HepG2 (cell line): ENCODE measurements around the gene TTYH1. TPM values are rescaled to one million over a fixed set of nuclear protein-coding genes. Genes with fewer than 3 reads are reported as not detected.

Experiments
- CHD2 ChIP-seq: IDR thresholded peaks from 2 replicates; pipeline ENCODE4 v1.6.1; 2011; ENCODE audit warnings: low read depth, low read length, improper control_type of control experiment
- GTF3A ChIP-seq: sonication (generic); formaldehyde crosslinking; conservative IDR thresholded peaks from 2 replicates; pipeline ENCODE4 v1.4.0; 2020; ENCODE audit warnings: mild to moderate bottlenecking, missing genetic modification reagents
- HMG20A ChIP-seq: IDR thresholded peaks from 2 replicates; pipeline ENCODE4 v1.6.1; 2016; ENCODE audit warnings: borderline replicate concordance
- KDM2A ChIP-seq: sonication (generic); formaldehyde crosslinking; IDR thresholded peaks from 2 replicates; pipeline ENCODE4 v1.4.0; 2020; ENCODE audit warnings: low read depth, missing genetic modification reagents, borderline replicate concordance
- NRL ChIP-seq: sonication (generic); formaldehyde crosslinking; IDR thresholded peaks from 2 replicates; pipeline ENCODE4 v1.5.0; 2020; ENCODE audit warnings: missing genetic modification reagents, mild to moderate bottlenecking, moderate library complexity, borderline replicate concordance
- RAD51 ChIP-seq: fragments of 450-650 bp; IDR thresholded peaks from 2 replicates; pipeline ENCODE4 v1.6.1; 2016; ENCODE audit warnings: borderline replicate concordance
- RBM22 ChIP-seq: fragments of 200-400 bp; formaldehyde crosslinking; optimal IDR thresholded peaks from 2 replicates; pipeline ENCODE3; 2017; ENCODE audit warnings: mild to moderate bottlenecking, low read length, moderate library complexity
- YEATS4 ChIP-seq: sonication (generic); formaldehyde crosslinking; IDR thresholded peaks from 2 replicates; pipeline ENCODE4 v1.4.0; 2020; ENCODE audit warnings: missing genetic modification reagents, borderline replicate concordance
- ZFP37 ChIP-seq: sonication (generic); formaldehyde crosslinking; IDR thresholded peaks from 2 replicates; pipeline ENCODE4 v1.4.0; 2020; ENCODE audit warnings: missing genetic modification reagents, borderline replicate concordance
- ZNF251 ChIP-seq: sonication (generic); formaldehyde crosslinking; IDR thresholded peaks from 2 replicates; pipeline ENCODE4 v1.9.0; 2021; ENCODE audit warnings: mild to moderate bottlenecking, missing genetic modification reagents
- ZNF30 ChIP-seq: sonication (generic); formaldehyde crosslinking; IDR thresholded peaks from 2 replicates; pipeline ENCODE4 v1.5.0; 2020; ENCODE audit warnings: mild to moderate bottlenecking, missing genetic modification reagents
- ZSCAN25 ChIP-seq: sonication (generic); formaldehyde crosslinking; IDR thresholded peaks from 2 replicates; pipeline ENCODE4 v1.8.0; 2022; ENCODE audit warnings: mild to moderate bottlenecking, missing genetic modification reagents
- polyA plus RNA-seq, 8 experiments: library from polyadenylated mRNA; depleted of rRNA in 3 of 8; stranded (reverse) in 7 of 8; unstranded in 1 of 8; fragments of >200 nt; fragmentation: Illumina TruSeq in 4 of 8; extraction: Trizol in 4 of 8; gene quantifications; 2 replicates each; pipeline versions ENCODE4 v1.2.1 to v1.2.3, GENCODE V29; 2011 to 2016; ENCODE audit warnings: low read depth in 4 of 8, missing spikeins in 1 of 8, mixed read lengths in 1 of 8; ENCODE audit not compliant: insufficient read depth in 1 of 8
- total RNA-seq, 5 experiments: library from RNA; depleted of rRNA; stranded (reverse); fragments of >200 nt; fragmentation: Illumina TruSeq; extraction: Trizol; gene quantifications; 2 replicates each; pipeline ENCODE4 v1.2.3, GENCODE V29; 2016; ENCODE audit warnings: low read depth in 1 of 5
- TF ChIP-seq, protein P1 (sequence below): sonication (generic); formaldehyde crosslinking; IDR thresholded peaks from 2 replicates; pipeline ENCODE4 v1.4.0; 2020; ENCODE audit warnings: missing genetic modification reagents
- TF ChIP-seq, protein P2 (sequence below): sonication (generic); formaldehyde crosslinking; IDR thresholded peaks from 2 replicates; pipeline ENCODE4 v1.5.0; 2020; ENCODE audit warnings: mild to moderate bottlenecking, missing genetic modification reagents
- TF ChIP-seq, protein P3 (sequence below): IDR thresholded peaks from 2 replicates; pipeline ENCODE4 v1.6.1; 2016
- TF ChIP-seq, protein P4 (sequence below): sonication (generic); formaldehyde crosslinking; IDR thresholded peaks from one replicate; pipeline ENCODE4 v1.5.1; 2020; ENCODE audit warnings: mild to moderate bottlenecking, missing genetic modification reagents; ENCODE audit errors: not compliant biosample characterization
- TF ChIP-seq, protein P5 (sequence below): sonication (generic); formaldehyde crosslinking; IDR thresholded peaks from 2 replicates; pipeline ENCODE4 v1.4.0; 2020; ENCODE audit warnings: mild to moderate bottlenecking, missing genetic modification reagents

The TTYH1 gene
- total and polyA plus RNA-seq, 2 of the 13 experiments (the other 11 are each of a cell fraction or from before 2014, with no cell fraction given), result 6.9 to 19.9 TPM

DNA sequence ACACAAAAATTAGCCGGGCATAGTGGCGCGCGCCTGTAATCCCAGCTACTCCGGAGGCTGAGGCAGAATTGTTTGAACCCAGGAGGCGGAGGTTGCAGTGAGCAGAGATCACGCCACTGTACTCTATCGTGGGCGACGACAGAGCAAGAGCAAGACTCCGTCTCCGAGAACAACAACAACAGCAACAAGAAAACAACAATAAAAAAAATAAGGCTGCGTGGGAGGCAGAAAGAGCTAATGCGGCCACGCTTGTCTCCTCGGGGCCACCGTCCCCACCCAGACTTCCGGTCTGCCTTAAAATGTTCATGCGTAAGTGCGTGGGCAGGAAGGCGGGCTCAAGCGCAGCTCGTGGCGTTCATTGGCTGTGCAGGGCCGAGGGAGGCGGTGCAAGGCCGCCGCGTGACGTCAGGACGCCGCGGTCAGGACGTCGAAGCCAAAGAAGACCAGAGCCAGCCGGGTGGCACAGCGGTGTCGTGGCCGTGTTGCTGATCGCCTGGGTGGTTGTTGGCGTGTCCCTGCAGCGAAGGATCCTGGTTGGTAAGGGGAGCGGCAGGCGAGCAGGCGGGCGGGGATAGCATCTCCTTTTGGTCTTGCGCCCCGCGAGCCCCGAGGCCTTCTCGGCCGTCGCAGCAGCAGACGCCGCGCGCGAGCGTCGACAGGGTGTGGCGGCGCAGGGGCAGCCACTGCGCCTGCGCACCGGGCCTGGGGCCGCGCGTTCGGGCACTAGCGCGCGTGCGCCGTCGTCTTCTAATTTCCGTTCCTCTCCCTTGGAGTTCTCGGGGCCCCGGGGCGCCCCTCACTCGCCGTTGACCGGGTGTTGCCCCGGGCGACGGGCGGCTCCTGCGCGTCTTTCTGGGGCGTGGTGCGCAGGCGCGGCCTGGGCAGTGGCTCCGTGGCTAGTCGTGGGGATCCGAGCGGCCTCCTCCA, 33.8 kb downstream of the TTYH1 start, which contains the start of gene LENG8 (continued):
- TF ChIP-seq, protein P1, sequence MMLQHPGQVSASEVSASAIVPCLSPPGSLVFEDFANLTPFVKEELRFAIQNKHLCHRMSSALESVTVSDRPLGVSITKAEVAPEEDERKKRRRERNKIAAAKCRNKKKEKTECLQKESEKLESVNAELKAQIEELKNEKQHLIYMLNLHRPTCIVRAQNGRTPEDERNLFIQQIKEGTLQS (CRISPR knock-in tag), result peak; percentile 58
- TF ChIP-seq ZNF30 (CRISPR knock-in tag) (no peak), ZFP37 (no peak), ZSCAN25 (CRISPR knock-in tag) (peak; percentile 68; the same call in 1 of the 2 replicates), GTF3A (CRISPR knock-in tag) (no peak), CHD2 (no peak; the same call in 1 of the 2 replicates), KDM2A (CRISPR knock-in tag) (peak; percentile 84), YEATS4 (CRISPR knock-in tag) (peak; percentile 92), ZNF251 (no peak), RBM22 (no peak), NRL (CRISPR knock-in tag) (peak; percentile 75), HMG20A (CRISPR knock-in tag) (no peak), RAD51 (no peak)
- TF ChIP-seq, protein P2, sequence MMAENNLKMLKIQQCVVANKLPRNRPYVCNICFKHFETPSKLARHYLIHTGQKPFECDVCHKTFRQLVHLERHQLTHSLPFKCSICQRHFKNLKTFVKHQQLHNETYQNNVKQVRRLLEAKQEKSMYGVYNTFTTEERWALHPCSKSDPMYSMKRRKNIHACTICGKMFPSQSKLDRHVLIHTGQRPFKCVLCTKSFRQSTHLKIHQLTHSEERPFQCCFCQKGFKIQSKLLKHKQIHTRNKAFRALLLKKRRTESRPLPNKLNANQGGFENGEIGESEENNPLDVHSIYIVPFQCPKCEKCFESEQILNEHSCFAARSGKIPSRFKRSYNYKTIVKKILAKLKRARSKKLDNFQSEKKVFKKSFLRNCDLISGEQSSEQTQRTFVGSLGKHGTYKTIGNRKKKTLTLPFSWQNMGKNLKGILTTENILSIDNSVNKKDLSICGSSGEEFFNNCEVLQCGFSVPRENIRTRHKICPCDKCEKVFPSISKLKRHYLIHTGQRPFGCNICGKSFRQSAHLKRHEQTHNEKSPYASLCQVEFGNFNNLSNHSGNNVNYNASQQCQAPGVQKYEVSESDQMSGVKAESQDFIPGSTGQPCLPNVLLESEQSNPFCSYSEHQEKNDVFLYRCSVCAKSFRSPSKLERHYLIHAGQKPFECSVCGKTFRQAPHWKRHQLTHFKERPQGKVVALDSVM (CRISPR knock-in tag), result peak; percentile 52; the same call in 1 of the 2 replicates
- TF ChIP-seq, protein P3, sequence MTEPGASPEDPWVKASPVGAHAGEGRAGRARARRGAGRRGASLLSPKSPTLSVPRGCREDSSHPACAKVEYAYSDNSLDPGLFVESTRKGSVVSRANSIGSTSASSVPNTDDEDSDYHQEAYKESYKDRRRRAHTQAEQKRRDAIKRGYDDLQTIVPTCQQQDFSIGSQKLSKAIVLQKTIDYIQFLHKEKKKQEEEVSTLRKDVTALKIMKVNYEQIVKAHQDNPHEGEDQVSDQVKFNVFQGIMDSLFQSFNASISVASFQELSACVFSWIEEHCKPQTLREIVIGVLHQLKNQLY (CRISPR knock-in tag), result 0 out of 2 replicates have a peak, but pooled peaks have one; percentile 9
- TF ChIP-seq, protein P4, sequence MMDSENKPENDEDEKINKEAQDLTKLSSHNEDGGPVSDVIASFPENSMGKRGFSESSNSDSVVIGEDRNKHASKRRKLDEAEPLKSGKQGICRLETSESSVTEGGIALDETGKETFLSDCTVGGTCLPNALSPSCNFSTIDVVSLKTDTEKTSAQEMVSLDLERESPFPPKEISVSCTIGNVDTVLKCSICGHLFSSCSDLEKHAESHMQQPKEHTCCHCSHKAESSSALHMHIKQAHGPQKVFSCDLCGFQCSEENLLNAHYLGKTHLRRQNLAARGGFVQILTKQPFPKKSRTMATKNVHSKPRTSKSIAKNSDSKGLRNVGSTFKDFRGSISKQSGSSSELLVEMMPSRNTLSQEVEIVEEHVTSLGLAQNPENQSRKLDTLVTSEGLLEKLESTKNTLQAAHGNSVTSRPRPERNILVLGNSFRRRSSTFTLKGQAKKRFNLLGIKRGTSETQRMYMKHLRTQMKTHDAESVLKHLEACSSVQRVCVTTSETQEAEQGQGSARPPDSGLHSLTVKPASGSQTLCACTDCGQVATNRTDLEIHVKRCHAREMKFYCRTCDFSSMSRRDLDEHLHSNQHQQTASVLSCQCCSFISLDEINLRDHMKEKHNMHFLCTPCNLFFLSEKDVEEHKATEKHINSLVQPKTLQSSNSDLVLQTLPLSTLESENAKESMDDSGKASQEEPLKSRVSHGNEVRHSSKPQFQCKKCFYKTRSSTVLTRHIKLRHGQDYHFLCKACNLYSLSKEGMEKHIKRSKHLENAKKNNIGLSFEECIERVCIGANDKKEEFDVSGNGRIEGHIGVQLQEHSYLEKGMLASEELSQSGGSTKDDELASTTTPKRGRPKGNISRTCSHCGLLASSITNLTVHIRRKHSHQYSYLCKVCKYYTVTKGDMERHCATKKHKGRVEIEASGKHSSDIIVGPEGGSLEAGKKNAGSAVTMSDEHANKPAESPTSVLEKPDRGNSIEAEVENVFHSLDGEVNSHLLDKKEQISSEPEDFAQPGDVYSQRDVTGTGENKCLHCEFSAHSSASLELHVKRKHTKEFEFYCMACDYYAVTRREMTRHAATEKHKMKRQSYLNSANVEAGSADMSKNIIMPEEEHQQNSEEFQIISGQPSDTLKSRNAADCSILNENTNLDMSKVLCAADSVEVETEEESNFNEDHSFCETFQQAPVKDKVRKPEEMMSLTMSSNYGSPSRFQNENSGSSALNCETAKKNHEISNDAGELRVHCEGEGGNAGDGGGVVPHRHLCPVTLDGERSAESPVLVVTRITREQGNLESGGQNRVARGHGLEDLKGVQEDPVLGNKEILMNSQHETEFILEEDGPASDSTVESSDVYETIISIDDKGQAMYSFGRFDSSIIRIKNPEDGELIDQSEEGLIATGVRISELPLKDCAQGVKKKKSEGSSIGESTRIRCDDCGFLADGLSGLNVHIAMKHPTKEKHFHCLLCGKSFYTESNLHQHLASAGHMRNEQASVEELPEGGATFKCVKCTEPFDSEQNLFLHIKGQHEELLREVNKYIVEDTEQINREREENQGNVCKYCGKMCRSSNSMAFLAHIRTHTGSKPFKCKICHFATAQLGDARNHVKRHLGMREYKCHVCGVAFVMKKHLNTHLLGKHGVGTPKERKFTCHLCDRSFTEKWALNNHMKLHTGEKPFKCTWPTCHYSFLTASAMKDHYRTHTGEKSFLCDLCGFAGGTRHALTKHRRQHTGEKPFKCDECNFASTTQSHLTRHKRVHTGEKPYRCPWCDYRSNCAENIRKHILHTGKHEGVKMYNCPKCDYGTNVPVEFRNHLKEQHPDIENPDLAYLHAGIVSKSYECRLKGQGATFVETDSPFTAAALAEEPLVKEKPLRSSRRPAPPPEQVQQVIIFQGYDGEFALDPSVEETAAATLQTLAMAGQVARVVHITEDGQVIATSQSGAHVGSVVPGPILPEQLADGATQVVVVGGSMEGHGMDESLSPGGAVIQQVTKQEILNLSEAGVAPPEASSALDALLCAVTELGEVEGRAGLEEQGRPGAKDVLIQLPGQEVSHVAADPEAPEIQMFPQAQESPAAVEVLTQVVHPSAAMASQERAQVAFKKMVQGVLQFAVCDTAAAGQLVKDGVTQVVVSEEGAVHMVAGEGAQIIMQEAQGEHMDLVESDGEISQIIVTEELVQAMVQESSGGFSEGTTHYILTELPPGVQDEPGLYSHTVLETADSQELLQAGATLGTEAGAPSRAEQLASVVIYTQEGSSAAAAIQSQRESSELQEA, result no peak
- TF ChIP-seq, protein P5, sequence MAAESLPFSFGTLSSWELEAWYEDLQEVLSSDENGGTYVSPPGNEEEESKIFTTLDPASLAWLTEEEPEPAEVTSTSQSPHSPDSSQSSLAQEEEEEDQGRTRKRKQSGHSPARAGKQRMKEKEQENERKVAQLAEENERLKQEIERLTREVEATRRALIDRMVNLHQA (CRISPR knock-in tag), result 0 out of 2 replicates have a peak, but pooled peaks have one; percentile 71
